T-helper 2 cell treated with Interferon-gamma antibody and Interleukin-4, amounts not matched to agents 100 ng/mL and 5 ng/mL, for 36 hours (primary cell): ENCODE results near the gene BFSP2. TPM values are rescaled to one million over a fixed set of nuclear protein-coding genes. Genes with fewer than 3 reads are reported as not detected.
"Not testable (repeated sequence)": the region's sequence is repeated elsewhere in the genome, so short reads cannot be mapped to it uniquely, and the experiment has no call there.

Experiments
- intact Hi-C: fragments of 100-400 bp; cut with micrococcal nuclease; formaldehyde crosslinking; loops from one replicate; pipeline ENCODE4 v1.15.1; 2023
- total RNA-seq: library from RNA; stranded (reverse); gene quantifications from 2 replicates; pipeline ENCODE4 v1.2.3, GENCODE V29; 2022

The BFSP2 gene
- total RNA-seq, 1 donor from 2014 or later = 0.36 TPM

GRCh38 chr3:133477487-133477886, 77.6 kb downstream of the BFSP2 start:
- intact Hi-C loops = loop anchor here (5.0 kb wide), 1 partner anchor 35 kb away; no protein-coding TSS in a partner anchor

- intact Hi-C loops = loop anchor here (5.0 kb wide), 1 partner anchor 36 kb away; no protein-coding TSS in a partner anchor
Observed at GRCh38 chr3:133478624-133479023, 78.8 kb downstream of the BFSP2 start.

GRCh38 chr3:133479401-133479800, 79.5 kb downstream of the BFSP2 start:
- intact Hi-C loops = loop anchor here (5.0 kb wide), 1 partner anchor 37 kb away; no protein-coding TSS in a partner anchor

GRCh38 chr3:133479895-133480669, 80.2 kb downstream of the BFSP2 start:
- intact Hi-C loops = loop anchor here (5.0 kb wide), 1 partner anchor 38 kb away; no protein-coding TSS in a partner anchor

GRCh38 chr3:133482474-133482873, 82.6 kb downstream of the BFSP2 start:
- intact Hi-C loops = not testable (repeated sequence)

GRCh38 chr3:133486658-133487057, 86.8 kb downstream of the BFSP2 start:
- intact Hi-C loops = no loop called here

- intact Hi-C loops = no loop called here
Observed at GRCh38 chr3:133487204-133487603, 87.3 kb downstream of the BFSP2 start.

- intact Hi-C loops = no loop called here
Observed at GRCh38 chr3:133487920-133488540, 88.2 kb downstream of the BFSP2 start.

- intact Hi-C loops = no loop called here
Observed at GRCh38 chr3:133488785-133489367, 89.0 kb downstream of the BFSP2 start.

- intact Hi-C loops = loop anchor here (2.0 to 5.0 kb wide), 3 partner anchors 15 to 171 kb away; partner anchors contain the start of gene TOPBP1
Observed at GRCh38 chr3:133489466-133490085, 89.7 kb downstream of the BFSP2 start.

- intact Hi-C loops = loop anchor here (1.0 to 5.0 kb wide), 5 partner anchors 9 to 170 kb away; partner anchors contain the start of gene TOPBP1
Observed at GRCh38 chr3:133490468-133491351, 90.9 kb downstream of the BFSP2 start.

- intact Hi-C loops = loop anchor here (1.0 to 5.0 kb wide), 5 partner anchors 8 to 169 kb away; partner anchors contain the start of gene TOPBP1
Observed at GRCh38 chr3:133491481-133492059, 91.7 kb downstream of the BFSP2 start.

GRCh38 chr3:133492159-133492741, 92.4 kb downstream of the BFSP2 start:
- intact Hi-C loops = loop anchor here (5.0 kb wide), 1 partner anchor 45 kb away; no protein-coding TSS in a partner anchor

GRCh38 chr3:133494469-133494868, 94.6 kb downstream of the BFSP2 start:
- intact Hi-C loops = loop anchor here (1.0 to 5.0 kb wide), 2 partner anchors 47 to 77 kb away; no protein-coding TSS in a partner anchor

GRCh38 chr3:133502542-133502941, 102.7 kb downstream of the BFSP2 start:
- intact Hi-C loops = not testable (repeated sequence)

GRCh38 chr3:133503409-133503808, 103.6 kb downstream of the BFSP2 start:
- intact Hi-C loops = no loop called here

- intact Hi-C loops = loop anchor here (5.0 kb wide), 2 partner anchors 158 to 782 kb away; partner anchors contain the start of genes NPHP3 and TOPBP1
Observed at GRCh38 chr3:133504736-133505135, 104.9 kb downstream of the BFSP2 start.

- intact Hi-C loops = loop anchor here (1.0 to 5.0 kb wide), 5 partner anchors 31 to 784 kb away; partner anchors contain the start of genes CDV3, NPHP3 and TOPBP1
Observed at GRCh38 chr3:133505813-133506212, 106.0 kb downstream of the BFSP2 start.
